ENCODE results near the gene ASH1L.

The ASH1L gene

DNA sequence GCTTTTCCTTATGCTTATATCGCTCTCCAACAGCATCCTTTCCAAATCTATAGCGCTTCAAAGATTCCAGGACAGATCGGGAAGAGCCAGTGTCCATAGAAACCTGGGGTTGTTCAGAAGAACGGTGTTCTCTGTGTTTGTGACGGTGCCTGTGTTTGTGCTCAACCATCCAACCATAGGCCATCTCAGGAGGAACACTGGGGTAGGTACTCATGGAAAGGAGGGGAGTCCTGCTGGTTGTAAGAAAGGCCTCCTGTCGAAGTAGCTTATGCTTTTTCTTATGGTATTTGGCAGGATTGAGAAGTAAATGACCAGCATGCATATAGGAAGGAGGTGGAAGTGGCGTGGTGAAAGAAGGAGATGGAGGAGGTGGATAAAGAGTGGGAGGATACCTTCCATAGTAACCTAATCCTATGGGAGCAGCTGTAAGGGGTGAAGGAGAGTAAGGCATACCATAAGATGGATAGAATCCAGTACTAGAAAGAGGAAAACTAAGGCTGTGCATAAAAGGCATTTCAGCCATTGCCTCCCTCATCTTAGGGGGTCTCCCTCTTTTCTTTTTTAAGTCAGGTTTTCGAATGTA is 84.2 kb downstream of the ASH1L start:
- TF ChIP-seq TAF1 (IDR thresholded peaks at IDR 0.05; ENCODE audit: borderline replicate concordance, insufficient read depth, low read length) (no peak), SIN3A (IDR thresholded peaks at IDR 0.05; ENCODE audit: borderline replicate concordance, insufficient read depth, low read length) (no peak), FOXP2 (optimal IDR thresholded peaks at IDR 0.05; ENCODE audit: borderline replicate concordance, extremely low read depth, extremely low read length, insufficient read depth) (no peak), POLR2AphosphoS5 (IDR thresholded peaks at IDR 0.05; ENCODE audit: low read depth, low read length) (no peak)
- TF ChIP-seq, protein P1, sequence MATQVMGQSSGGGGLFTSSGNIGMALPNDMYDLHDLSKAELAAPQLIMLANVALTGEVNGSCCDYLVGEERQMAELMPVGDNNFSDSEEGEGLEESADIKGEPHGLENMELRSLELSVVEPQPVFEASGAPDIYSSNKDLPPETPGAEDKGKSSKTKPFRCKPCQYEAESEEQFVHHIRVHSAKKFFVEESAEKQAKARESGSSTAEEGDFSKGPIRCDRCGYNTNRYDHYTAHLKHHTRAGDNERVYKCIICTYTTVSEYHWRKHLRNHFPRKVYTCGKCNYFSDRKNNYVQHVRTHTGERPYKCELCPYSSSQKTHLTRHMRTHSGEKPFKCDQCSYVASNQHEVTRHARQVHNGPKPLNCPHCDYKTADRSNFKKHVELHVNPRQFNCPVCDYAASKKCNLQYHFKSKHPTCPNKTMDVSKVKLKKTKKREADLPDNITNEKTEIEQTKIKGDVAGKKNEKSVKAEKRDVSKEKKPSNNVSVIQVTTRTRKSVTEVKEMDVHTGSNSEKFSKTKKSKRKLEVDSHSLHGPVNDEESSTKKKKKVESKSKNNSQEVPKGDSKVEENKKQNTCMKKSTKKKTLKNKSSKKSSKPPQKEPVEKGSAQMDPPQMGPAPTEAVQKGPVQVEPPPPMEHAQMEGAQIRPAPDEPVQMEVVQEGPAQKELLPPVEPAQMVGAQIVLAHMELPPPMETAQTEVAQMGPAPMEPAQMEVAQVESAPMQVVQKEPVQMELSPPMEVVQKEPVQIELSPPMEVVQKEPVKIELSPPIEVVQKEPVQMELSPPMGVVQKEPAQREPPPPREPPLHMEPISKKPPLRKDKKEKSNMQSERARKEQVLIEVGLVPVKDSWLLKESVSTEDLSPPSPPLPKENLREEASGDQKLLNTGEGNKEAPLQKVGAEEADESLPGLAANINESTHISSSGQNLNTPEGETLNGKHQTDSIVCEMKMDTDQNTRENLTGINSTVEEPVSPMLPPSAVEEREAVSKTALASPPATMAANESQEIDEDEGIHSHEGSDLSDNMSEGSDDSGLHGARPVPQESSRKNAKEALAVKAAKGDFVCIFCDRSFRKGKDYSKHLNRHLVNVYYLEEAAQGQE (IDR thresholded peaks at IDR 0.05; ENCODE audit: insufficient read depth in 1 of 2, low read depth in 2 of 2, low read length in 2 of 2) = no peak

DNA sequence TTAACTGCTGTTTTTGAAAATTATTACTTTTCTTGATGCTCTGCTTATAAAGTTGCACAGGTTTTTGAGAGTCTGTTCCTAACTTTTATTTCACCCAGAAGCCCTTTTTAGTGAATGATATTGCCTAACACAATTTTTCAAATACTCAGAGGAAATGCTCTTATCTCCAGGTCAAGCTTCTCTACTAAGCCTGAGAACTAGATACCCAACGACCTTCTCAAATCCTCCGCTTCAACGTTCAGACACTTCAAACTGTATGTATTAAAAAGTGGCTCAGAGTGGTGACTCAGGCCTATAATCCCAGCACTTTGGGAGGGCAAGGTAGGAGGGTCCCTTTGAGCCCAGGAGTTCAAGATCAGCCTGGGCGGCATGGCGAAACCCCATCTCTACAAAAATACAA is 88.5 kb downstream of the ASH1L start:
- no peak for TF ChIP-seq POLR2AphosphoS5 (IDR thresholded peaks at IDR 0.05; ENCODE audit: low read depth, low read length)

DNA sequence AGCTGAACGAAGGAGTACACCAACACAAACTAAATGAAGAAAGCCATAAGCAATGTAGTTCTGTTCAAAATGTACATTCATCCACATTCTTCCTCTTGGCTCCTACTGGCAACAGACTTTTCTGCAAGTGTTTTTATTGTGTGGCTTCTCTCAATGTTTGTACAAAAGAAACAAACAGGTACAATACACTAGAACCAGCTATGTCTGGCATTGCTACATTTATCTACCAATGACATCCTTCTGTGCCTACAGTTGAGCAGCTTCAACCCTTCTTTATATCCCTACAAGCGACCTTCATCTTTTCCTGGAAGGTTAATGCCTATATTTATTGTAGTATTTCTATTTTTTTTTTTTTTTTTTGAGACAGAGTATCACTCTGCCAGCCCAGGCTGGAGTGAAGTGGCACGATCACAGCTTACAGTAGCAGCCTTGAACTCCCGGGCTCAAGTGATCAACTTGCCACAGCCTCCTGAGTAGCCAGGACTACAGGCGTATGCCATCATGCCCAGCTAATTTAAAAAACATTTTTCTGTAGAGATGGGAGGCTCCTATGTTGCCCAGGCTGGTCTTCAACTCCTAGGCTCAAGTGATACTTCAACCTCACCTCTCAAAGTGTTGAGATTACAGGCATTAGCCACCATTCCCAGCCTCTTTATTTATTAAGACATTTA is 89.3 kb downstream of the ASH1L start:
- TF ChIP-seq FOXP2 (optimal IDR thresholded peaks at IDR 0.05; ENCODE audit: borderline replicate concordance, extremely low read depth, extremely low read length, insufficient read depth) (no peak), SIN3A (IDR thresholded peaks at IDR 0.05; ENCODE audit: borderline replicate concordance, insufficient read depth, low read length) (no peak), TAF1 (IDR thresholded peaks at IDR 0.05; ENCODE audit: borderline replicate concordance, insufficient read depth, low read length) (no peak), POLR2AphosphoS5 (IDR thresholded peaks at IDR 0.05; ENCODE audit: low read depth, low read length) (no peak)
- TF ChIP-seq, protein P1 (IDR thresholded peaks at IDR 0.05; ENCODE audit: insufficient read depth in 1 of 2, low read depth in 2 of 2, low read length in 2 of 2) = no peak

DNA sequence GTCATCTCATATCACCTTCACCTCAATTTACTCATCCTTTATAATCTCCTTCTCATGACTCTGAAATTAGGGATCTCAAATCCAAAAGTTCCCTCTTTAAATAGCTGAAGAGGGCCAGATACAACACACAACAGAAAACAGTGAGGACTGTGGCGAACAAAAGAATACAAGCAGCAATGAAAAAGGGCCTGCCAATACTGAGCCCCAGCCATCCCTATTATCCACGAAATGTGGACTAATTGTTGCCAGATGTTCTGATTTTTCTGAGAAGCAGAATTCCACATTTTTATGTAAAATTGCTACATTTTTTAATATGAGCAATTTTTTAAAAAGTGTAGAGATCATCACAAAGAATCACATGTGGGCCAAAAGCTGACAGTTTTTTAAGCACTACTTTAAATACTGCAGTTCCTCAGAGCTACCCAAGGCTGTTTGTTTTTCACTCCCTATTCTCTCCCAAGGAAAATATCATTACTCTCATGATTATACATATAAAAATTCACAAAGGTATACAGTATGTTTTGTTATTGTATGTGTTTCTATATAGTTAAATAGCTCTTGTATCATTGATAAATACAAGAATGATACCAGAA is 90.0 kb downstream of the ASH1L start:
- TF ChIP-seq FOXP2 (optimal IDR thresholded peaks at IDR 0.05; ENCODE audit: borderline replicate concordance, extremely low read depth, extremely low read length, insufficient read depth) (no peak), SIN3A (IDR thresholded peaks at IDR 0.05; ENCODE audit: borderline replicate concordance, insufficient read depth, low read length) (no peak), TAF1 (IDR thresholded peaks at IDR 0.05; ENCODE audit: borderline replicate concordance, insufficient read depth, low read length) (no peak), POLR2AphosphoS5 (IDR thresholded peaks at IDR 0.05; ENCODE audit: low read depth, low read length) (no peak)
- TF ChIP-seq, protein P1 (IDR thresholded peaks at IDR 0.05; ENCODE audit: insufficient read depth in 1 of 2, low read depth in 2 of 2, low read length in 2 of 2) = no peak

DNA sequence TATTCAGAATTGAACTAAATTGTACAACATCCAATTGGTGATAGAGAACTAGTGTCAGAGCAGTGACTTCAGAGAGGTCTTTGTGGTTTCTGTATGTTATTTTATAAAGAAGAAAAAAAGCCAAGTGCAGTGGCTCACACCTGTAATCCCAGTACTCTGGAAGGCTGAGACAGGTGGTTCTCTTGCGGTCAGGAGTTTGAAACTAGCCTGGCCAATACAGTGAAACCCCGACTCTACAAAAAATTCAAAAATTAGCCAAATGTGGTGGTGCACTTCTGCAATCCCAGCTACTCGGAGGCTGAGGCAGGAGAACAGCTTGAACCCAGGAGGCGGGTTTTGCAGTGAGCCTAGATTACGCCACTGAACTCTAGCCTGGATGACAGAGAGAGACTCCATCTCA is 90.7 kb downstream of the ASH1L start:
- TF ChIP-seq SIN3A (IDR thresholded peaks at IDR 0.05; ENCODE audit: borderline replicate concordance, insufficient read depth, low read length) = no peak
- TF ChIP-seq FOXP2 (optimal IDR thresholded peaks at IDR 0.05; ENCODE audit: borderline replicate concordance, extremely low read depth, extremely low read length, insufficient read depth) = no peak
- no peak for TF ChIP-seq TAF1 (IDR thresholded peaks at IDR 0.05; ENCODE audit: borderline replicate concordance, insufficient read depth, low read length)
- TF ChIP-seq, protein P1 (IDR thresholded peaks at IDR 0.05; ENCODE audit: insufficient read depth in 1 of 2, low read depth in 2 of 2, low read length in 2 of 2) = no peak
- TF ChIP-seq POLR2AphosphoS5 (IDR thresholded peaks at IDR 0.05; ENCODE audit: low read depth, low read length) = no peak

All from PFSK-1 (cell line).